Dendritic cell treated with granulocyte-macrophage colony-stimulating factor and Interleukin-4, amounts not matched to agents 40 ng/mL and 50 ng/mL, for 4 days (primary cell): ENCODE measurements around the gene CDC42EP3.
A peak's percentile ranks its signal among the peaks of the same experiment; 100 is the strongest.

Source experiments
- H3K27ac Mint-ChIP-seq: one replicate; pipeline ENCODE4 v1.8.0; 2022; ENCODE audit warnings: mild to moderate bottlenecking, mixed read lengths
- H3K27me3 Mint-ChIP-seq: one replicate; pipeline ENCODE4 v1.8.0; 2022; ENCODE audit warnings: mild to moderate bottlenecking, mixed read lengths
- H3K36me3 Mint-ChIP-seq: one replicate; pipeline ENCODE4 v1.8.0; 2022; ENCODE audit warnings: low read depth, mixed read lengths
- H3K4me1 Mint-ChIP-seq: one replicate; pipeline ENCODE4 v1.8.0; 2022; ENCODE audit warnings: low read depth, mixed read lengths
- H3K4me3 Mint-ChIP-seq: one replicate; pipeline ENCODE4 v1.8.0; 2022; ENCODE audit warnings: mild to moderate bottlenecking, moderate library complexity, mixed read lengths
- H3K9me3 Mint-ChIP-seq: one replicate; pipeline ENCODE4 v1.8.0; 2022; ENCODE audit warnings: mixed read lengths
- intact Hi-C: fragments of 100-400 bp; cut with micrococcal nuclease; formaldehyde crosslinking; loops from one replicate; pipeline ENCODE4 v1.15.0; 2022

The CDC42EP3 gene

GRCh38 chr2:37656512-37657423 lies 14.7 kb downstream of the CDC42EP3 start:
- H3K36me3 Mint-ChIP-seq: peaks cover 20% of the 10 kb centered on the region
- no peaks in the 10 kb centered on the region for H3K27me3 Mint-ChIP-seq
- peaks cover 82% of the 10 kb centered on the region for H3K4me1 Mint-ChIP-seq
- H3K9me3 Mint-ChIP-seq: no peaks in the 10 kb centered on the region
- no peak overlapping the region for H3K4me3 Mint-ChIP-seq
- H3K27ac Mint-ChIP-seq: peak overlapping the region; percentile 42
- intact Hi-C loops: loop anchor here (10.0 kb wide), 1 partner anchor 52 kb away; no protein-coding TSS in a partner anchor

DNA sequence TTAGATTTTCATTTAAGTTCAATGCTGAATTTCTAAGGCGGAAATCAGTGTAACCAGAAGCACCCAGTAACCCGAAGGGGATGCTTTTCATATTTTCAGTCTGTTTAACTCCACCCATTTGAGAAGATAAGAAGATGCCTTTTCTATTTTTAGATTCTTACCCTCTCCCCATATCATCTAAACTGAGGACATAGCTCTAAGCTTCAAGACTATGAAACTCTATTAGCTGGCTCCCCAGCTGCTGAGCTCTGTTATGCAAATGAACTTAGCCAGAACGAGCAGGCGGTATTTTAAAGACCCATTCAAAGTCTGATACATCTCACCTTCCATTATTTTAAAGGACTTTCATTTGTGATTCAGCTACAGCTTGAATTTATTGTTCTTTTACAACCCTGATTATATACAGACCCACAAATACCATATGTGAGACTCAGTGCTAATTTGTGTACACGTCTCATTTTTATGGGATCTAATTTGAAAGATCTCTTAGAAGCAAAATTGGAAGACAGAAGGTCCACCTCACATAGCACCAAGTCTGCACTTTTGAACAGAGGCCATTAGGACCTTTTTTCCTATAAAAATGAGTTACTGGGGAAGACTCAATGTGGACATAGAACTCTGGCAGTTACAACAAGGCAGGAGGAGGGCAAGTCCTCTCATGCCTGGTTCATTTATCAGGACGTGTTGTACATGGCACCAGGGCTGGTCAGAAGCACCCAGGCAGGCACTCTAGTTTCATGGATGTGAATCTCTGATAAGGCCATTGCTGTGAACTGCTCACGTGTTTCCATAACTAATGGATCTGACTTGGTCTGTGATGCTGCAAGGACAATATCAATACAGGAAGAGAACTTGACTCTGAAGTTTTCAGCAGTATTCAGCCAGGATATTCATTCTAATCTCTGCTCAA lies 16.3 kb downstream of the CDC42EP3 start:
- intact Hi-C loops: loop anchor here (10.0 kb wide), 1 partner anchor 50 kb away; no protein-coding TSS in a partner anchor
- Mint-ChIP-seq H3K4me3 (no peak overlapping the region), H3K27ac (peak overlapping the region; percentile 85), H3K9me3 (no peaks in the 10 kb centered on the region), H3K4me1 (peaks cover 85% of the 10 kb centered on the region), H3K36me3 (peaks cover 17% of the 10 kb centered on the region), H3K27me3 (no peaks in the 10 kb centered on the region)

DNA sequence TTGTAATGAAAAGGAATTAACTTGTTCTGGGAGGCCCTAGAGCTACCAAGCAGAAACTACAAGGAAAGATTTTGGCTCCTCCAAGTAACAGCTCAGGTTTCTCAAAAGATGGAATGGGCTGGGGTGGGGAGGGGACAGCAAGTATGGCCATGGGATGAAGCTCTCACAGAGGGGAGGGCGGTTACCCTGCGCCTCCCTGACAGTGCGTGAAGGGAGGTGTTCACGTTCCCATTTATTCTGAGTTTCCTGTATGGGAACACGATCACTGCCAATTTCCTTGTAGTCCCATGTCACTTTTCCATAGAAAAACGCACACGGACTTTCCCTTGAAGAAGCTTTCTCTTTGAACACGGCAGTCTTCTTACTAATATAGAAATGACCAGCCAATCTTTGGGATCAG lies 17.0 kb downstream of the CDC42EP3 start:
- no peak overlapping the region for H3K4me3 Mint-ChIP-seq
- no peaks in the 10 kb centered on the region for H3K27me3 Mint-ChIP-seq
- no peaks in the 10 kb centered on the region for H3K9me3 Mint-ChIP-seq
- intact Hi-C loops: loop anchor here (10.0 kb wide), 1 partner anchor 50 kb away; no protein-coding TSS in a partner anchor
- peaks cover 17% of the 10 kb centered on the region for H3K36me3 Mint-ChIP-seq
- peaks cover 85% of the 10 kb centered on the region for H3K4me1 Mint-ChIP-seq
- peak overlapping the region; percentile 85 for H3K27ac Mint-ChIP-seq

DNA sequence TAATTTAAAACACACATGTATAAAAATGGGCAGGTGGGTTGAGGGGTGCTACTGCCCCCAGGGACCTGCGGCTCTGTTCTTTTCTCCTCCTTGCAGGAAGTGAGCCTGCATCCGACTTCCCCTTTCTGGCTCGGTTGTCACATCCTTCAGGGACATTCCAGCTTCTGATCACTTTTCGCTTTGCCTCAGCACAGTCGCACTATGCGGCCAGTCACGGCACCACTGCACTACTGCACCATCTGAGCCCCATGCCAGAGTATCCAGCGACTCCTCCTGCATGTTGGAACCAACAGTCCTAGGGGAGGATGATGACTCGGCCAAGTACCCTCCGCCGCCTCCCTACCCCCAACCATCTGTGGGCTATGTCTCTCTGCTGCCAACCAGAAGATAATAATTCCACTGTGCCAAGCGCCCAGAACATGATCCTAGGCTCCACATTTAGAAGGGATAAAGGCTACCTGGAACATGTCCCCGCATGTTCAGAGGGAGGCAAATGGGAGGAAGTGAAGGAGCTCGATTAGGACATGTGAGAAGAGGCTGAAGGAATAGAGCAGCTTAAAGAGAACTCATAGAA lies 17.6 kb downstream of the CDC42EP3 start:
- Mint-ChIP-seq H3K36me3 (peaks cover 17% of the 10 kb centered on the region), H3K9me3 (no peaks in the 10 kb centered on the region), H3K4me1 (peaks cover 85% of the 10 kb centered on the region), H3K27me3 (no peaks in the 10 kb centered on the region), H3K4me3 (peak overlapping the region; percentile 40), H3K27ac (peak overlapping the region; percentile 85)
- intact Hi-C loops: loop anchor here (10.0 kb wide), 1 partner anchor 49 kb away; no protein-coding TSS in a partner anchor

DNA sequence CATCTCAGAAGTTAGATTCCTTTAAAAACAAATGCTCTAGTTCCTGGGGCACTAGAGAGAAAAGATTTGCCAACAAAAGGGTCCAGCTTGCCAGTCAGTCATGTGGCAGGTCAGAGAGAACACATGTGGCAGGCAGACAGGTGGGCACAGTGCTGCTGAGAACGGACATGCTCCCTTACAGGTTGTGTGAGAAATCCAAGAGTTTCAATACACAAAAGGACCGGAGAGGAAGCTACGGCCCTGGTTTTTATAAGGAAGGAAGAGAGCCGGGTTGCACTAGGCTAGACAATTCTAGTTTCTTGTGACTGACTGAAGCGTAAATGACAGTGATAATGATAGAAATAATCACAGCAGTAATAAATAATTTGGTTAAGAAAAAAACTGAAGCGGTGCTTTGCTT lies 18.3 kb downstream of the CDC42EP3 start:
- Mint-ChIP-seq H3K4me1 (peaks cover 85% of the 10 kb centered on the region), H3K4me3 (peak overlapping the region; percentile 11), H3K36me3 (peaks cover 14% of the 10 kb centered on the region), H3K27me3 (no peaks in the 10 kb centered on the region), H3K9me3 (no peaks in the 10 kb centered on the region), H3K27ac (peak overlapping the region; percentile 85)
- intact Hi-C loops: loop anchor here (10.0 kb wide), 1 partner anchor 48 kb away; no protein-coding TSS in a partner anchor

DNA sequence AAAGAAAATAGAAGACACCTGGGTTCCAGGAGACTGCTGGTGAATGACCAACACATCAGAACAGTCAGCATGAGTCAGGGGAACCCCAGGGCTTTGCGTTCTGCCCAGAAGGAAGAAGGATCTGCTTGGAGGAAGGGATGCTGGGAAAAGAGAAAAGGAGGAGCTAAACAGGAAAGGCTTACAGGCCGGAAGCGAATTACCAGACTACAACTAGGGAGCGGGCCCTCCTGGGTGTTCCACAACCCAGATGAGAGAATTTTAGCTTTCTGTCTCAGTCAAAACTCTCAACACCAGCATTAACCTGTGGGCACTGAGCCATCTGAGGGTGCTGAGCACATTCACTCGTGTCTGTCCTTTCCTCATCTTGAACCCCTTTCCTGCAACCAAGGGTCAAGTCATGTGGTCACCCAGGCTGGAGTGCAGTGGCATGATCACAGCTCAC lies 19.2 kb downstream of the CDC42EP3 start:
- peaks cover 17% of the 10 kb centered on the region for H3K36me3 Mint-ChIP-seq
- H3K27me3 Mint-ChIP-seq: no peaks in the 10 kb centered on the region
- peak overlapping the region; percentile 85 for H3K27ac Mint-ChIP-seq
- intact Hi-C loops: loop anchor here (10.0 kb wide), 1 partner anchor 47 kb away; no protein-coding TSS in a partner anchor
- no peak overlapping the region for H3K4me3 Mint-ChIP-seq
- no peaks in the 10 kb centered on the region for H3K9me3 Mint-ChIP-seq
- H3K4me1 Mint-ChIP-seq: peaks cover 88% of the 10 kb centered on the region

- peak overlapping the region; percentile 66 for H3K27ac Mint-ChIP-seq
These were observed 20.8 kb downstream of the CDC42EP3 start for GRCh38 chr2:37650548-37651093.

GRCh38 chr2:37649518-37649917 lies 21.9 kb downstream of the CDC42EP3 start:
- Mint-ChIP-seq H3K4me1 (peaks cover 83% of the 10 kb centered on the region), H3K27me3 (no peaks in the 10 kb centered on the region), H3K27ac (peak overlapping the region; percentile 66), H3K9me3 (no peaks in the 10 kb centered on the region), H3K4me3 (no peak overlapping the region), H3K36me3 (peaks cover 25% of the 10 kb centered on the region)
- intact Hi-C loops: no loop called here

More at GRCh38 chr2:37650548-37651093, 20.8 kb downstream of the CDC42EP3 start:
- Mint-ChIP-seq H3K27me3 (no peaks in the 10 kb centered on the region), H3K4me1 (peaks cover 88% of the 10 kb centered on the region), H3K36me3 (peaks cover 21% of the 10 kb centered on the region), H3K9me3 (no peaks in the 10 kb centered on the region), H3K4me3 (no peak overlapping the region)
- intact Hi-C loops: loop anchor here (10.0 kb wide), 1 partner anchor 46 kb away; no protein-coding TSS in a partner anchor

GRCh38 chr2:37648331-37649011 lies 23.0 kb downstream of the CDC42EP3 start:
- Mint-ChIP-seq H3K9me3 (no peaks in the 10 kb centered on the region), H3K27ac (peak overlapping the region; percentile 88), H3K4me1 (peaks cover 81% of the 10 kb centered on the region), H3K4me3 (peak overlapping the region; percentile 28), H3K27me3 (no peaks in the 10 kb centered on the region), H3K36me3 (peaks cover 35% of the 10 kb centered on the region)
- intact Hi-C loops: no loop called here

GRCh38 chr2:37647971-37648330 lies 23.5 kb downstream of the CDC42EP3 start:
- H3K27me3 Mint-ChIP-seq: no peaks in the 10 kb centered on the region
- no peaks in the 10 kb centered on the region for H3K9me3 Mint-ChIP-seq
- H3K27ac Mint-ChIP-seq: peak overlapping the region; percentile 88
- H3K4me1 Mint-ChIP-seq: peaks cover 81% of the 10 kb centered on the region
- intact Hi-C loops: no loop called here
- no peak overlapping the region for H3K4me3 Mint-ChIP-seq
- H3K36me3 Mint-ChIP-seq: peaks cover 37% of the 10 kb centered on the region

DNA sequence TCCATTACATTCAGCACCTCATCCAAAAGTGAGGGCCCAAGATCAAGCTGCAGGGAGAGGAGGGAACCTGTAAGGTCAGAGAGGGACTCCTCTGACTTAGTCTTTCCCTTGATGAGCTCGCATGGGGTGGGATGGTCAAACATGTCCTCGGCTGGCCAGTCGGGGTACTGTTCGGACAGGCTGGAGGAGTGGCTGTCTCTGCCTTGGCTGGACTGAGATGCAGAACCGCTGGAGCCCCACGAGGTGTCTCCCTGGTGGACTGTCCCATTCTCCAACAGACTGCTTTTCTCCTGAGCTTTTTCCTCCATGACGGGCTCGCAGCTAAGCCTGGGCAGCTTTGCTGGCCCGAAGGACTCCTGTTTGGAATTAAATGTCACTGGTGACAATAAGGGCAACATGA lies 25.6 kb downstream of the CDC42EP3 start:
- peaks cover 41% of the 10 kb centered on the region for H3K36me3 Mint-ChIP-seq
- no peaks in the 10 kb centered on the region for H3K27me3 Mint-ChIP-seq
- H3K4me1 Mint-ChIP-seq: peaks cover 64% of the 10 kb centered on the region
- H3K4me3 Mint-ChIP-seq: no peak overlapping the region
- H3K27ac Mint-ChIP-seq: no peak overlapping the region
- no peaks in the 10 kb centered on the region for H3K9me3 Mint-ChIP-seq
- intact Hi-C loops: no loop called here

GRCh38 chr2:37645362-37645761 lies 26.1 kb downstream of the CDC42EP3 start:
- H3K27ac Mint-ChIP-seq: peak overlapping the region; percentile 37
- peaks cover 59% of the 10 kb centered on the region for H3K4me1 Mint-ChIP-seq
- intact Hi-C loops: no loop called here

DNA sequence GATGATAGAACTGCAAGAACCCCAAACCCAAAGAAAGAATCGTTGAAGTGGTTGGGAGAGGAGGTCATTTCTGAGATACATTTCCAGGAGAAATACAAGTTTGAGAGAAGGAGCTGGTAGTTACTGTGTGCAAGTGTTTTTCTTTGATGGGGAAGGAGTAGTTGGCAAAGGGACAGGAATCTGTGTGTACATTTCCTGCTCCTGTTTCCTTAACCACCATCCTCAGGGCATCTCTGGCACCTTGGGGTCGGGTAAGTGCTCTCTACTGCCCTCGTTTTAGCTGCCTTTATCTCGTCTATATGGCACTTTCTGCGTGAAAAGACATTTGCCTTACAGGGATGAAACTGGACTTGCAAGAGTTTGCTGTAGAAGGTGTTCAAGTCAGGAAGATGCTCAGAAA lies 27.3 kb downstream of the CDC42EP3 start:
- intact Hi-C loops: no loop called here
- peaks cover 41% of the 10 kb centered on the region for H3K36me3 Mint-ChIP-seq
- peaks cover 1% of the 10 kb centered on the region for H3K27me3 Mint-ChIP-seq
- no peaks in the 10 kb centered on the region for H3K9me3 Mint-ChIP-seq
- H3K4me3 Mint-ChIP-seq: no peak overlapping the region
- peaks cover 48% of the 10 kb centered on the region for H3K4me1 Mint-ChIP-seq
- peak overlapping the region; percentile 27 for H3K27ac Mint-ChIP-seq

More at GRCh38 chr2:37645362-37645761, 26.1 kb downstream of the CDC42EP3 start:
- Mint-ChIP-seq H3K36me3 (peaks cover 41% of the 10 kb centered on the region), H3K4me3 (no peak overlapping the region), H3K27me3 (peaks cover under 1% of the 10 kb centered on the region), H3K9me3 (no peaks in the 10 kb centered on the region)
